CD4-positive, CD25-positive, alpha-beta regulatory T cell (primary cell): Measurements from ENCODE around the gene SEPTIN3. TPM values are rescaled to one million over a fixed set of nuclear protein-coding genes. Genes with fewer than 3 reads are reported as not detected.
A peak's percentile ranks its signal among the peaks of the same experiment; 100 is the strongest.

Experiments
- ATAC-seq, 2 donors: fragments of 150-1000 bp; cut with Tn5 transposase; one replicate each; pipeline ENCODE4 v1.10.0; 2021; ENCODE audit warnings: low read depth in 2 of 2, moderate number of reproducible peaks in 2 of 2, moderate library complexity in 1 of 2
- DNase-seq, 3 donors: peaks; one replicate each; pipeline versions ENCODE4 v3.0.0 to v3.0.0-alpha.2; 2012 to 2022; ENCODE audit warnings: mixed read lengths in 1 of 3
- H3K27ac ChIP-seq: one replicate; pipeline ENCODE4 v1.7.0; 2013; ENCODE audit warnings: mild to moderate bottlenecking, low read length; ENCODE audit not compliant: insufficient read depth, poor library complexity, severe bottlenecking
- H3K27me3 ChIP-seq: one replicate; pipeline ENCODE4 v1.7.0; 2013; ENCODE audit warnings: low read length; ENCODE audit not compliant: control insufficient read depth, insufficient read depth
- H3K36me3 ChIP-seq: one replicate; pipeline ENCODE4 v1.7.0; 2013; ENCODE audit warnings: mild to moderate bottlenecking, low read length, moderate library complexity; ENCODE audit not compliant: control insufficient read depth, insufficient read depth
- H3K4me1 ChIP-seq: 2 replicates; pipeline ENCODE4 v1.7.0; 2013; ENCODE audit warnings: mild to moderate bottlenecking, low read length; ENCODE audit not compliant: insufficient read depth, control insufficient read depth, poor library complexity, severe bottlenecking
- H3K4me3 ChIP-seq: one replicate; pipeline ENCODE4 v1.7.0; 2013; ENCODE audit warnings: low read depth, mild to moderate bottlenecking, low read length, moderate library complexity
- H3K9me3 ChIP-seq, 2 experiments: 1 replicate in 1 of 2; 2 replicates in 1 of 2; pipeline ENCODE4 v1.7.0; 2013; ENCODE audit warnings: low read length in 2 of 2, mild to moderate bottlenecking in 1 of 2, moderate library complexity in 1 of 2; ENCODE audit not compliant: control insufficient read depth in 2 of 2
- H3K27ac Mint-ChIP-seq, 3 donors: one replicate each; pipeline ENCODE4 v1.8.0; 2020 to 2022; ENCODE audit warnings: mild to moderate bottlenecking in 3 of 3, mixed read lengths in 3 of 3, moderate library complexity in 2 of 3
- H3K27me3 Mint-ChIP-seq: one replicate; pipeline ENCODE4 v1.8.0; 2022; ENCODE audit warnings: mild to moderate bottlenecking, mixed read lengths
- H3K36me3 Mint-ChIP-seq: one replicate; pipeline ENCODE4 v1.8.0; 2020; ENCODE audit warnings: mixed read lengths
- H3K4me1 Mint-ChIP-seq, 4 donors: one replicate each; pipeline ENCODE4 v1.8.0; 2020 to 2022; ENCODE audit warnings: mixed read lengths in 4 of 4, mild to moderate bottlenecking in 1 of 4
- H3K4me3 Mint-ChIP-seq, 4 donors: one replicate each; pipeline ENCODE4 v1.8.0; 2020 to 2022; ENCODE audit warnings: mild to moderate bottlenecking in 4 of 4, mixed read lengths in 4 of 4, moderate library complexity in 3 of 4
- H3K9me3 Mint-ChIP-seq, 7 donors: one replicate each; pipeline ENCODE4 v1.8.0; 2020 to 2022; ENCODE audit warnings: mixed read lengths in 7 of 7, mild to moderate bottlenecking in 3 of 7, moderate library complexity in 2 of 7
- polyA plus RNA-seq, 4 donors: library from polyadenylated mRNA; unstranded; fragments of 300-500 nt; fragmentation: Illumina TruSeq; gene quantifications; one replicate each; pipeline ENCODE4 v1.2.3, GENCODE V29; 2021
- total RNA-seq: library from RNA; stranded (reverse); gene quantifications from one replicate; pipeline ENCODE4 v1.2.3, GENCODE V29; 2022

Gene SEPTIN3
- total and polyA plus RNA-seq, 5 donors from 2014 or later: 0.11 to 0.67 (median 0.44) TPM; not detected in 1

- peaks cover 3% of the 10 kb centered on the region for H3K27me3 ChIP-seq
- no peaks in the 10 kb centered on the region for H3K36me3 Mint-ChIP-seq
Measured at GRCh38 chr22:41974691-41975290, 5.5 kb downstream of the SEPTIN3 start.

GRCh38 chr22:41975299-41976069 lies 6.2 kb downstream of the SEPTIN3 start:
- Mint-ChIP-seq H3K9me3 (no peaks in the 10 kb centered on the region), H3K4me3 (peak overlapping the region; percentile 73 to 80 (median 78)), H3K27ac (peak overlapping the region in 2 of 3 donors; percentile 29 to 62), H3K4me1 (peaks cover 0 to 20% (median 5%) of the 10 kb centered on the region in 4 donors), H3K36me3 (no peaks in the 10 kb centered on the region), H3K27me3 (peaks cover 43% of the 10 kb centered on the region)
- Histone ChIP-seq H3K27me3 (peaks cover 3% of the 10 kb centered on the region), H3K4me1 (peaks cover 11% of the 10 kb centered on the region), H3K9me3 (no peaks in the 10 kb centered on the region), H3K27ac (no peak overlapping the region), H3K4me3 (no peak overlapping the region), H3K36me3 (no peaks in the 10 kb centered on the region)
- no peak for DNase-seq
- no peak for ATAC-seq

More at GRCh38 chr22:41974691-41975290, 5.5 kb downstream of the SEPTIN3 start:
- H3K4me3 Mint-ChIP-seq: peak overlapping the region in 2 of 4 donors; percentile 73 to 80
- ATAC-seq (no peak), DNase-seq (no peak)
- H3K9me3 Mint-ChIP-seq: no peaks in the 10 kb centered on the region
- no peaks in the 10 kb centered on the region for H3K9me3 ChIP-seq
- no peaks in the 10 kb centered on the region for H3K36me3 ChIP-seq
- peaks cover 11% of the 10 kb centered on the region for H3K4me1 ChIP-seq
- H3K4me1 Mint-ChIP-seq: peaks cover 0 to 20% (median 5%) of the 10 kb centered on the region in 4 donors
- H3K27ac ChIP-seq: no peak overlapping the region
- H3K4me3 ChIP-seq: no peak overlapping the region
- peaks cover 43% of the 10 kb centered on the region for H3K27me3 Mint-ChIP-seq
- no peak overlapping the region for H3K27ac Mint-ChIP-seq

GRCh38 chr22:41976070-41976901 lies 7.0 kb downstream of the SEPTIN3 start:
- Histone ChIP-seq H3K9me3 (no peaks in the 10 kb centered on the region), H3K36me3 (no peaks in the 10 kb centered on the region), H3K27ac (no peak overlapping the region), H3K4me1 (peaks cover 11% of the 10 kb centered on the region), H3K27me3 (peaks cover 3% of the 10 kb centered on the region), H3K4me3 (no peak overlapping the region)
- H3K36me3 Mint-ChIP-seq: no peaks in the 10 kb centered on the region
- peak overlapping the region; percentile 73 to 80 (median 78) for H3K4me3 Mint-ChIP-seq
- no peaks in the 10 kb centered on the region for H3K9me3 Mint-ChIP-seq
- DNase-seq: peak; percentile 35 to 46 (median 45)
- peaks cover 43% of the 10 kb centered on the region for H3K27me3 Mint-ChIP-seq
- peak; percentile 57 to 64 for ATAC-seq
- peak overlapping the region in 2 of 3 donors; percentile 29 to 62 for H3K27ac Mint-ChIP-seq
- H3K4me1 Mint-ChIP-seq: peaks cover 0 to 20% (median 5%) of the 10 kb centered on the region in 4 donors

GRCh38 chr22:41976961-41977566 lies 7.8 kb downstream of the SEPTIN3 start:
- peak overlapping the region in 3 of 4 donors; percentile 31 to 67 (median 66) for H3K4me3 Mint-ChIP-seq
- H3K27ac Mint-ChIP-seq: no peak overlapping the region
- no peak overlapping the region for H3K27ac ChIP-seq
- H3K4me1 Mint-ChIP-seq: peaks cover 0 to 20% (median 5%) of the 10 kb centered on the region in 4 donors
- H3K27me3 Mint-ChIP-seq: peaks cover 43% of the 10 kb centered on the region
- H3K27me3 ChIP-seq: peaks cover 3% of the 10 kb centered on the region
- H3K36me3 Mint-ChIP-seq: no peaks in the 10 kb centered on the region
- no peaks in the 10 kb centered on the region for H3K9me3 Mint-ChIP-seq
- peak overlapping the region; percentile 13 for H3K4me3 ChIP-seq
- no peaks in the 10 kb centered on the region for H3K36me3 ChIP-seq
- no peaks in the 10 kb centered on the region for H3K9me3 ChIP-seq
- H3K4me1 ChIP-seq: peaks cover 11% of the 10 kb centered on the region
- DNase-seq (peak in 1 of 3 donors; percentile 43), ATAC-seq (peak; percentile 23 to 45)

GRCh38 chr22:41978732-41979131 lies 9.5 kb downstream of the SEPTIN3 start:
- peaks cover 38% of the 10 kb centered on the region for H3K27me3 Mint-ChIP-seq
- H3K4me1 ChIP-seq: peaks cover 11% of the 10 kb centered on the region
- no peak overlapping the region for H3K27ac ChIP-seq
- ATAC-seq: no peak
- H3K4me1 Mint-ChIP-seq: peaks cover 0 to 20% (median 5%) of the 10 kb centered on the region in 4 donors
- peak overlapping the region in 1 of 4 donors; percentile 17 for H3K4me3 Mint-ChIP-seq
- no peaks in the 10 kb centered on the region for H3K36me3 ChIP-seq
- peaks cover 0 to 1% (median 0%) of the 10 kb centered on the region in 7 donors for H3K9me3 Mint-ChIP-seq
- no peak overlapping the region for H3K27ac Mint-ChIP-seq
- no peak for DNase-seq
- H3K27me3 ChIP-seq: peaks cover 3% of the 10 kb centered on the region
- no peaks in the 10 kb centered on the region for H3K36me3 Mint-ChIP-seq
- no peaks in the 10 kb centered on the region for H3K9me3 ChIP-seq
- H3K4me3 ChIP-seq: no peak overlapping the region

- DNase-seq: no peak
- ATAC-seq: no peak
- H3K36me3 ChIP-seq: no peaks in the 10 kb centered on the region
- Mint-ChIP-seq H3K36me3 (no peaks in the 10 kb centered on the region), H3K27ac (peak overlapping the region in 1 of 3 donors; percentile 6), H3K4me1 (peaks cover 0 to 20% (median 5%) of the 10 kb centered on the region in 4 donors), H3K27me3 (peaks cover 34% of the 10 kb centered on the region), H3K4me3 (no peak overlapping the region), H3K9me3 (peaks cover 0 to 1% (median 0%) of the 10 kb centered on the region in 7 donors)
- H3K4me1 ChIP-seq: peaks cover 11% of the 10 kb centered on the region
- no peak overlapping the region for H3K4me3 ChIP-seq
- peaks cover 3% of the 10 kb centered on the region for H3K27me3 ChIP-seq
- H3K27ac ChIP-seq: no peak overlapping the region
- H3K9me3 ChIP-seq: no peaks in the 10 kb centered on the region
Measured at GRCh38 chr22:41979423-41980250, 10.4 kb downstream of the SEPTIN3 start.
